Measurements from ENCODE around the gene GTF2F1. TPM values are rescaled to one million over a fixed set of nuclear protein-coding genes. Genes with fewer than 3 reads are reported as not detected.

The GTF2F1 gene
- total and polyA plus RNA-seq, 10 of the 15 experiments (the other 5 are each of a cell fraction or from before 2014, with no cell fraction given) = 4.5 to 61.7 (median 48.5) TPM

DNA sequence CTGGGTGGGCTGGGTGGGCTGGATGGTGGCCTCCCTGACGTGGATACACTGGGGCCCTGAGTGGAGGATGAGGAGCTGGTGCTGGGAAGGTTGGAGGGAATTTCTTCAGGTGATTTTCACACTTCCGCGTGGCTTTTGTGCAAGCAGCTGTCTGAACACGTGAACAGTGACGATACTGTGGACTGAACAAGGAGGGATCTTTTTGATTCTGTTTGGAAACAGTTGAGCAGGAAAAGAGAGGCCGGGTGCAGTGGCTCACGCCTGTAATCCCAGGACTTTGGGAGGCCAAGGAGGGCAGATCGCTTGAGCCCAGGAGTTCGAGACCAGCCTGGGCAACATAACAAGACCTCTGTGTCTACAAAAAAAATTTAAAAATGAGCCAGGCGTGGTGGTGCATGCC lies 9.1 kb upstream of the GTF2F1 start:
- no peak overlapping the region for H2AFZ ChIP-seq (ENCODE audit: control insufficient read depth, low read depth, low read length)
- H3K27ac ChIP-seq (ENCODE audit: control insufficient read depth, insufficient read depth) = no peak overlapping the region
- no peaks in the 10 kb centered on the region for H3K36me3 ChIP-seq (ENCODE audit: control insufficient read depth in 2 of 2, insufficient read depth in 2 of 2, low read length in 1 of 2)
- FAIRE-seq = no peak
- SMC1A ChIA-PET (ENCODE audit: uncharacterized antibody, unreplicated experiment) = no interaction called here
- RAD21 ChIA-PET (ENCODE audit: unreplicated experiment) = no interaction called here
- WGBS (ENCODE audit: insufficient coverage, insufficient replicate concordance, low lambda C conversion rate, missing lambda C conversion rate) = 37% methylated on average over 10 of the region's 10 CpGs
- H4K20me1 ChIP-seq (ENCODE audit: control insufficient read depth, insufficient read depth) = no peaks in the 10 kb centered on the region
- no peak for ATAC-seq
- BruUV-seq (replicated peaks) = no TSS peak
- no peaks in the 10 kb centered on the region for H3K27me3 ChIP-seq (replicated peaks in 1 of 2; ENCODE audit: control insufficient read depth in 2 of 2, insufficient read depth in 2 of 2, low read length in 1 of 2)
- H3K4me3 ChIP-seq = no peak overlapping the region
- DNase-seq (ENCODE audit: low read depth, low spot score) = no peak
- H3K79me2 ChIP-seq (ENCODE audit: control insufficient read depth, insufficient read depth, low read length) = no peaks in the 10 kb centered on the region
- POLR2A ChIA-PET = no interaction called here
- CTCF ChIA-PET = no interaction called here
- no peak overlapping the region for H3K4me2 ChIP-seq (ENCODE audit: control insufficient read depth, insufficient read depth)
- H3K9me3 ChIP-seq (replicated peaks; ENCODE audit: control insufficient read depth, insufficient read depth, low read length) = no peaks in the 10 kb centered on the region
- H3K9ac ChIP-seq (ENCODE audit: control insufficient read depth, insufficient read depth, low read length) = no peak overlapping the region
- in situ Hi-C loops (cut with MboI) (no loop called here), intact Hi-C loops (cut with micrococcal nuclease; ENCODE audit: unreplicated experiment) (no loop called here)
- H3K4me1 ChIP-seq (ENCODE audit: control insufficient read depth, insufficient read depth, low read length) = no peaks in the 10 kb centered on the region
- TF ChIP-seq, protein P1, sequence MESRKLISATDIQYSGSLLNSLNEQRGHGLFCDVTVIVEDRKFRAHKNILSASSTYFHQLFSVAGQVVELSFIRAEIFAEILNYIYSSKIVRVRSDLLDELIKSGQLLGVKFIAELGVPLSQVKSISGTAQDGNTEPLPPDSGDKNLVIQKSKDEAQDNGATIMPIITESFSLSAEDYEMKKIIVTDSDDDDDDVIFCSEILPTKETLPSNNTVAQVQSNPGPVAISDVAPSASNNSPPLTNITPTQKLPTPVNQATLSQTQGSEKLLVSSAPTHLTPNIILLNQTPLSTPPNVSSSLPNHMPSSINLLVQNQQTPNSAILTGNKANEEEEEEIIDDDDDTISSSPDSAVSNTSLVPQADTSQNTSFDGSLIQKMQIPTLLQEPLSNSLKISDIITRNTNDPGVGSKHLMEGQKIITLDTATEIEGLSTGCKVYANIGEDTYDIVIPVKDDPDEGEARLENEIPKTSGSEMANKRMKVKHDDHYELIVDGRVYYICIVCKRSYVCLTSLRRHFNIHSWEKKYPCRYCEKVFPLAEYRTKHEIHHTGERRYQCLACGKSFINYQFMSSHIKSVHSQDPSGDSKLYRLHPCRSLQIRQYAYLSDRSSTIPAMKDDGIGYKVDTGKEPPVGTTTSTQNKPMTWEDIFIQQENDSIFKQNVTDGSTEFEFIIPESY (IDR thresholded peaks at IDR 0.05) = no peak
- no peak for TF ChIP-seq YY1 (IDR thresholded peaks at IDR 0.05; ENCODE audit: low read depth, low read length)
- no peak for TF ChIP-seq POLR2AphosphoS2 (IDR thresholded peaks at IDR 0.05; ENCODE audit: low read depth, low read length)
- TF ChIP-seq, protein P2, sequence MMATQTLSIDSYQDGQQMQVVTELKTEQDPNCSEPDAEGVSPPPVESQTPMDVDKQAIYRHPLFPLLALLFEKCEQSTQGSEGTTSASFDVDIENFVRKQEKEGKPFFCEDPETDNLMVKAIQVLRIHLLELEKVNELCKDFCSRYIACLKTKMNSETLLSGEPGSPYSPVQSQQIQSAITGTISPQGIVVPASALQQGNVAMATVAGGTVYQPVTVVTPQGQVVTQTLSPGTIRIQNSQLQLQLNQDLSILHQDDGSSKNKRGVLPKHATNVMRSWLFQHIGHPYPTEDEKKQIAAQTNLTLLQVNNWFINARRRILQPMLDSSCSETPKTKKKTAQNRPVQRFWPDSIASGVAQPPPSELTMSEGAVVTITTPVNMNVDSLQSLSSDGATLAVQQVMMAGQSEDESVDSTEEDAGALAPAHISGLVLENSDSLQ (IDR thresholded peaks at IDR 0.05) = no peak
- TF ChIP-seq ETV6 (conservative IDR thresholded peaks at IDR 0.05 in 1 of 2, IDR thresholded peaks at IDR 0.05 in 1 of 2; ENCODE audit: borderline replicate concordance in 1 of 2, low read depth in 1 of 2) = no peak
- TF ChIP-seq, protein P3, sequence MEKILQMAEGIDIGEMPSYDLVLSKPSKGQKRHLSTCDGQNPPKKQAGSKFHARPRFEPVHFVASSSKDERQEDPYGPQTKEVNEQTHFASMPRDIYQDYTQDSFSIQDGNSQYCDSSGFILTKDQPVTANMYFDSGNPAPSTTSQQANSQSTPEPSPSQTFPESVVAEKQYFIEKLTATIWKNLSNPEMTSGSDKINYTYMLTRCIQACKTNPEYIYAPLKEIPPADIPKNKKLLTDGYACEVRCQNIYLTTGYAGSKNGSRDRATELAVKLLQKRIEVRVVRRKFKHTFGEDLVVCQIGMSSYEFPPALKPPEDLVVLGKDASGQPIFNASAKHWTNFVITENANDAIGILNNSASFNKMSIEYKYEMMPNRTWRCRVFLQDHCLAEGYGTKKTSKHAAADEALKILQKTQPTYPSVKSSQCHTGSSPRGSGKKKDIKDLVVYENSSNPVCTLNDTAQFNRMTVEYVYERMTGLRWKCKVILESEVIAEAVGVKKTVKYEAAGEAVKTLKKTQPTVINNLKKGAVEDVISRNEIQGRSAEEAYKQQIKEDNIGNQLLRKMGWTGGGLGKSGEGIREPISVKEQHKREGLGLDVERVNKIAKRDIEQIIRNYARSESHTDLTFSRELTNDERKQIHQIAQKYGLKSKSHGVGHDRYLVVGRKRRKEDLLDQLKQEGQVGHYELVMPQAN (conservative IDR thresholded peaks at IDR 0.05) = no peak
- TF ChIP-seq MXI1 (IDR thresholded peaks at IDR 0.05; ENCODE audit: low read depth, low read length) = no peak
- TF ChIP-seq EZH2 (IDR thresholded peaks at IDR 0.05; ENCODE audit: borderline replicate concordance, control insufficient read depth, low read depth, low read length) = no peak
- TF ChIP-seq NFIC (IDR thresholded peaks at IDR 0.05; ENCODE audit: low read depth, low read length) = no peak
- no peak for TF ChIP-seq NFYA (IDR thresholded peaks at IDR 0.05; ENCODE audit: borderline replicate concordance, low read depth, low read length)
- TF ChIP-seq SREBF2 (IDR thresholded peaks at IDR 0.05; ENCODE audit: low read length) = no peak
- TF ChIP-seq, protein P4, sequence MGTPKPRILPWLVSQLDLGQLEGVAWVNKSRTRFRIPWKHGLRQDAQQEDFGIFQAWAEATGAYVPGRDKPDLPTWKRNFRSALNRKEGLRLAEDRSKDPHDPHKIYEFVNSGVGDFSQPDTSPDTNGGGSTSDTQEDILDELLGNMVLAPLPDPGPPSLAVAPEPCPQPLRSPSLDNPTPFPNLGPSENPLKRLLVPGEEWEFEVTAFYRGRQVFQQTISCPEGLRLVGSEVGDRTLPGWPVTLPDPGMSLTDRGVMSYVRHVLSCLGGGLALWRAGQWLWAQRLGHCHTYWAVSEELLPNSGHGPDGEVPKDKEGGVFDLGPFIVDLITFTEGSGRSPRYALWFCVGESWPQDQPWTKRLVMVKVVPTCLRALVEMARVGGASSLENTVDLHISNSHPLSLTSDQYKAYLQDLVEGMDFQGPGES (IDR thresholded peaks at IDR 0.05) = no peak
- TF ChIP-seq GATAD2B (conservative IDR thresholded peaks at IDR 0.05; ENCODE audit: low read depth) = no peak
- TF ChIP-seq TARDBP (IDR thresholded peaks at IDR 0.05; ENCODE audit: borderline replicate concordance) = no peak
- TF ChIP-seq, protein P5, sequence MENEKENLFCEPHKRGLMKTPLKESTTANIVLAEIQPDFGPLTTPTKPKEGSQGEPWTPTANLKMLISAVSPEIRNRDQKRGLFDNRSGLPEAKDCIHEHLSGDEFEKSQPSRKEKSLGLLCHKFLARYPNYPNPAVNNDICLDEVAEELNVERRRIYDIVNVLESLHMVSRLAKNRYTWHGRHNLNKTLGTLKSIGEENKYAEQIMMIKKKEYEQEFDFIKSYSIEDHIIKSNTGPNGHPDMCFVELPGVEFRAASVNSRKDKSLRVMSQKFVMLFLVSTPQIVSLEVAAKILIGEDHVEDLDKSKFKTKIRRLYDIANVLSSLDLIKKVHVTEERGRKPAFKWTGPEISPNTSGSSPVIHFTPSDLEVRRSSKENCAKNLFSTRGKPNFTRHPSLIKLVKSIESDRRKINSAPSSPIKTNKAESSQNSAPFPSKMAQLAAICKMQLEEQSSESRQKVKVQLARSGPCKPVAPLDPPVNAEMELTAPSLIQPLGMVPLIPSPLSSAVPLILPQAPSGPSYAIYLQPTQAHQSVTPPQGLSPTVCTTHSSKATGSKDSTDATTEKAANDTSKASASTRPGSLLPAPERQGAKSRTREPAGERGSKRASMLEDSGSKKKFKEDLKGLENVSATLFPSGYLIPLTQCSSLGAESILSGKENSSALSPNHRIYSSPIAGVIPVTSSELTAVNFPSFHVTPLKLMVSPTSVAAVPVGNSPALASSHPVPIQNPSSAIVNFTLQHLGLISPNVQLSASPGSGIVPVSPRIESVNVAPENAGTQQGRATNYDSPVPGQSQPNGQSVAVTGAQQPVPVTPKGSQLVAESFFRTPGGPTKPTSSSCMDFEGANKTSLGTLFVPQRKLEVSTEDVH (IDR thresholded peaks at IDR 0.05; ENCODE audit: low read depth, partially characterized antibody) = no peak
- no peak for TF ChIP-seq FOXM1 (IDR thresholded peaks at IDR 0.05; ENCODE audit: low read depth, low read length)
- no peak for TF ChIP-seq ZNF217 (IDR thresholded peaks at IDR 0.05)
